Activated T-helper 1 cell treated with anti-CD3 and anti-CD28 coated beads, Interleukin-12 subunit alpha, Interleukin-12 subunit beta, Interleukin-2, Interleukin-4 antibody, amounts not matched to agents 30 ng/mL and 10 ng/mL and 1 ng/mL, durations not matched to agents 14 hours and 24 hours and 36 hours (primary cell): ENCODE results near the gene SDHB. TPM values are rescaled to one million over a fixed set of nuclear protein-coding genes. Genes with fewer than 3 reads are reported as not detected.
A peak's percentile ranks its signal among the peaks of the same experiment; 100 is the strongest.

ENCODE experiments used
- DNase-seq: peaks from one replicate; pipeline ENCODE4 v3.0.0; 2021; ENCODE audit warnings: low spot score
- H3K27ac Mint-ChIP-seq: one replicate; pipeline ENCODE4 v1.8.0; 2021; ENCODE audit warnings: mild to moderate bottlenecking, mixed read lengths
- H3K27me3 Mint-ChIP-seq: one replicate; pipeline ENCODE4 v1.8.0; 2022; ENCODE audit warnings: mild to moderate bottlenecking, moderate library complexity, mixed read lengths; ENCODE audit not compliant: insufficient read depth
- H3K36me3 Mint-ChIP-seq: one replicate; pipeline ENCODE4 v1.8.0; 2021; ENCODE audit warnings: low read depth, mixed read lengths
- H3K4me1 Mint-ChIP-seq: one replicate; pipeline ENCODE4 v1.8.0; 2021; ENCODE audit warnings: low read depth, mixed read lengths
- H3K4me3 Mint-ChIP-seq: one replicate; pipeline ENCODE4 v1.8.0; 2021; ENCODE audit warnings: mild to moderate bottlenecking, moderate library complexity, mixed read lengths
- H3K9me3 Mint-ChIP-seq: one replicate; pipeline ENCODE4 v1.8.0; 2021; ENCODE audit warnings: mixed read lengths
- intact Hi-C: fragments of 100-400 bp; cut with micrococcal nuclease; formaldehyde crosslinking; loops from one replicate; pipeline ENCODE4 v1.15.1; 2024
- total RNA-seq: library from RNA; stranded (reverse); gene quantifications from 2 replicates; pipeline ENCODE4 v1.2.3, GENCODE V29; 2022

Gene SDHB
- total RNA-seq, 1 donor from 2014 or later, result 137 TPM

GRCh38 chr1:17053086-17053684, 647 bp downstream of the SDHB start:
- Mint-ChIP-seq H3K27ac (peak overlapping the region; percentile 95), H3K27me3 (peaks cover 2% of the 10 kb centered on the region), H3K4me3 (peak overlapping the region; percentile 99), H3K9me3 (no peaks in the 10 kb centered on the region), H3K4me1 (peaks cover 19% of the 10 kb centered on the region), H3K36me3 (peaks cover 11% of the 10 kb centered on the region)
- no peak for DNase-seq
- intact Hi-C loops, result loop anchor here (5.0 kb wide), 4 partner anchors 686 to 1636 kb away; partner anchors contain the start of genes DNAJC16 and SZRD1

- DNase-seq, result no peak
- Mint-ChIP-seq H3K27ac (peak overlapping the region; percentile 18), H3K27me3 (no peaks in the 10 kb centered on the region), H3K4me3 (peak overlapping the region; percentile 99), H3K36me3 (peaks cover 11% of the 10 kb centered on the region), H3K9me3 (no peaks in the 10 kb centered on the region), H3K4me1 (peaks cover 23% of the 10 kb centered on the region)
- intact Hi-C loops, result loop anchor here (5.0 kb wide), 4 partner anchors 685 to 1635 kb away; partner anchors contain the start of genes DNAJC16 and SZRD1
Measured at GRCh38 chr1:17052641-17053040, 1.2 kb downstream of the SDHB start.

DNA sequence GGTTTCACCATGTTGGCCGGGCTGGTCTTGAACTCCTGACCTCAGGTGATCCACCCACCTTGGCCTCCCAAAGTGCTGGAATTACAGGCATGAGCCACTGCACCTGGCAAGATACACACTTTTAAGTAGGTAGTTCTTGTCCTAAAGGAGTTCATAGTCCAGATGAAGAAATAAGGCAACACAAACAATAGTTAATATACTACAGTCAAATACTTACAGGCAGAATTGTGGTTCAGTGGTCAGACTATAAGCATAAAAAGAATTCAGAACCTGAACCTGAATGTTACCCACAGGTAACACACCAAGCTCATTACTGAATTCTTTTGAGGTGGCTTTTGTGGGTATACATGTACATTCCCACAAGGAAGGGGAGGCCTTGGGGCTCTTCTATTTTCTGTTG, 1.8 kb downstream of the SDHB start:
- no peak for DNase-seq
- Mint-ChIP-seq H3K27ac (no peak overlapping the region), H3K36me3 (peaks cover 11% of the 10 kb centered on the region), H3K27me3 (no peaks in the 10 kb centered on the region), H3K4me1 (peaks cover 23% of the 10 kb centered on the region), H3K4me3 (peak overlapping the region; percentile 99), H3K9me3 (no peaks in the 10 kb centered on the region)
- intact Hi-C loops, result loop anchor here (5.0 kb wide), 4 partner anchors 685 to 1635 kb away; partner anchors contain the start of genes DNAJC16 and SZRD1

DNA sequence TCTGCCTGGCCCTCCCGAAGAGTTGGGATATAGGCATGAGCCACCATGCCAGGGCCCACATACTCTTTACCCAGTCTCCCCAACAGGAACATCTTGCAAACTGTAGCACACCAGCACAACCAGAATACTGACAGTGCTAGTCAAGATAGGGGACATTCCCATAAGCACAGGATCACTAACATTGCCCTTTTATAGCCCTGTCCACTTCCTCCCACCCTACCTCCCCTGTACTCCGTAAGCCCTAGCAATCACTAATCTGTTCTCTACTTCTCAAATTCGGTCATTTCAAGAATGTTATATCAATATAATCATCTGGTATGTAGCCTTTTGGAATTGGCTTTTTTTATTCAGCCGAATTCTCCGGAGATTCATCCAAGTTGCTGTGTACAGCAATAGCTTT, 5.9 kb downstream of the SDHB start:
- Mint-ChIP-seq H3K27me3 (no peaks in the 10 kb centered on the region), H3K27ac (no peak overlapping the region), H3K4me3 (no peak overlapping the region), H3K36me3 (peaks cover 23% of the 10 kb centered on the region), H3K4me1 (peaks cover 35% of the 10 kb centered on the region), H3K9me3 (no peaks in the 10 kb centered on the region)
- no peak for DNase-seq
- intact Hi-C loops, result no loop called here

DNA sequence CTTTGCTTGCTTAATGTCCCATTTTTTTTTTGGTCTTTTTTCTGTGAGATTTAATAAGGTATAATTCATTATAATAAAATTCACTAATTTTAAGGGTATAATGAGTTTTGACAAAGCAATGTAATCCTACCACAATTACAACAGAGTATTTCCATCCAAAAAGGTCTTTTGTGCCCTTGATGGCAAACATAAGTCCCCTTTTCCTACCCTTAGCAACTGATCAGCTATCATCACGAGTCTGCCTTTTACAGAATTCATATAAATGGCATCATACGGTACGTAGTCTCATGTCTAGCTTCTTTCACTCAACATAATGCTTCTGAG, 7.5 kb downstream of the SDHB start:
- Mint-ChIP-seq H3K9me3 (no peaks in the 10 kb centered on the region), H3K27ac (peak overlapping the region; percentile 31), H3K4me3 (no peak overlapping the region), H3K4me1 (peaks cover 23% of the 10 kb centered on the region), H3K27me3 (no peaks in the 10 kb centered on the region), H3K36me3 (peaks cover 21% of the 10 kb centered on the region)
- intact Hi-C loops, result loop anchor here (1.0 kb wide), 1 partner anchor 95 kb away; no protein-coding TSS in a partner anchor
- DNase-seq, result no peak

GRCh38 chr1:17045634-17046333, 8.0 kb downstream of the SDHB start:
- intact Hi-C loops, result loop anchor here (1.0 kb wide), 1 partner anchor 94 kb away; no protein-coding TSS in a partner anchor
- no peak for DNase-seq
- Mint-ChIP-seq H3K27me3 (no peaks in the 10 kb centered on the region), H3K9me3 (no peaks in the 10 kb centered on the region), H3K4me3 (no peak overlapping the region), H3K36me3 (peaks cover 17% of the 10 kb centered on the region), H3K4me1 (peaks cover 18% of the 10 kb centered on the region), H3K27ac (peak overlapping the region; percentile 31)

- intact Hi-C loops, result no loop called here
- Mint-ChIP-seq H3K4me1 (peaks cover 16% of the 10 kb centered on the region), H3K4me3 (no peak overlapping the region), H3K27ac (no peak overlapping the region), H3K9me3 (no peaks in the 10 kb centered on the region), H3K27me3 (no peaks in the 10 kb centered on the region), H3K36me3 (peaks cover 18% of the 10 kb centered on the region)
- DNase-seq, result no peak
Measured at GRCh38 chr1:17045150-17045549, 8.7 kb downstream of the SDHB start.

DNA sequence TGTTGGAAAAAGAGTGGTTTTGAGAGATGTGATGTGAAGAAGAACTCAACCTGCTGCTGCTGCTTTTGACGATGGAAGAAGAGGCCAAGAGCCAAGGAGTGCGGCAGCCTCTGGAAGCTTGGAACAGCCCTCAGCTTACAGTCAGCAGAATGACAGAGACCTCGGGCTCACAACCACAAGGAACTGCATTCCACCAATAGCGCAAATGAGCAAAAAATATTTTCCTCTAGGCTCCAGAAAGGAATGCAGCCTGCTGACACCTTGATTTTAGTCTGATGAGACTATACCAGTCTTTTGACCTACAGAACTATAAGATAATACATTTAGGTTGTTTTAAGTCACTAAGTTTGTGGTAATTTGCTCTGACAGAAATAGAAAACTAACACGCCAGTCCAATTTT, 10.2 kb downstream of the SDHB start:
- H3K9me3 Mint-ChIP-seq, result no peaks in the 10 kb centered on the region
- H3K4me3 Mint-ChIP-seq, result no peak overlapping the region
- peaks cover 16% of the 10 kb centered on the region for H3K4me1 Mint-ChIP-seq
- no peaks in the 10 kb centered on the region for H3K27me3 Mint-ChIP-seq
- intact Hi-C loops, result no loop called here
- H3K27ac Mint-ChIP-seq, result no peak overlapping the region
- H3K36me3 Mint-ChIP-seq, result peaks cover 22% of the 10 kb centered on the region
- no peak for DNase-seq

DNA sequence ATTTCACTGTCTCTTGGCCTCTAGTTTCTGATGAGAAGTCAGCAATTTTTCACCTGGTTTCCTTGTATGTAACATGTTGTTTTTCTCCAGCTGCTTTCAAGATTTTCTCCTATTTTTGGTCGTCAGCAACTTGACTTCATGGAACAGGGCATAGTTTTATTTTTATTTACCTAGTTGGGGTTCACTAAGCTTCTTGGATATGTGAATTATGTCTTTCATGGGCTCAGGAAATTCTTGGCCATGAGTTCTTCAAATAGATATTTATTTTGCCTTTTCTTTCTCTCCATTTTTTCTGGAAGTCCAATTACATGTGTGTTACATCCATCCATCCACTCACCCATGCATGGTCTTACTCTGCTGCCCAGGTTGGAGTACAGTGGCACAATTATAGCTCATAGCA, 13.7 kb downstream of the SDHB start:
- Mint-ChIP-seq H3K4me3 (no peak overlapping the region), H3K4me1 (peaks cover 3% of the 10 kb centered on the region), H3K27me3 (no peaks in the 10 kb centered on the region), H3K9me3 (no peaks in the 10 kb centered on the region), H3K27ac (no peak overlapping the region), H3K36me3 (peaks cover 23% of the 10 kb centered on the region)
- intact Hi-C loops, result no loop called here
- DNase-seq, result no peak

- Mint-ChIP-seq H3K4me1 (no peaks in the 10 kb centered on the region), H3K27me3 (no peaks in the 10 kb centered on the region), H3K27ac (no peak overlapping the region), H3K9me3 (no peaks in the 10 kb centered on the region), H3K4me3 (no peak overlapping the region), H3K36me3 (peaks cover 19% of the 10 kb centered on the region)
- intact Hi-C loops, result no loop called here
- no peak for DNase-seq
Measured at GRCh38 chr1:17039522-17039921, 14.3 kb downstream of the SDHB start.

GRCh38 chr1:17033481-17033880, 20.4 kb downstream of the SDHB start:
- H3K4me3 Mint-ChIP-seq, result no peak overlapping the region
- no peaks in the 10 kb centered on the region for H3K27me3 Mint-ChIP-seq
- no peak overlapping the region for H3K27ac Mint-ChIP-seq
- intact Hi-C loops, result no loop called here
- no peaks in the 10 kb centered on the region for H3K4me1 Mint-ChIP-seq
- DNase-seq, result no peak
- peaks cover 12% of the 10 kb centered on the region for H3K36me3 Mint-ChIP-seq
- H3K9me3 Mint-ChIP-seq, result no peaks in the 10 kb centered on the region

- H3K4me1 Mint-ChIP-seq, result no peaks in the 10 kb centered on the region
- no peak overlapping the region for H3K27ac Mint-ChIP-seq
- DNase-seq, result no peak
- H3K9me3 Mint-ChIP-seq, result no peaks in the 10 kb centered on the region
- H3K4me3 Mint-ChIP-seq, result no peak overlapping the region
- no peaks in the 10 kb centered on the region for H3K27me3 Mint-ChIP-seq
- H3K36me3 Mint-ChIP-seq, result peaks cover 15% of the 10 kb centered on the region
- intact Hi-C loops, result no loop called here
Measured at GRCh38 chr1:17032741-17033140, 21.1 kb downstream of the SDHB start.

GRCh38 chr1:17031436-17031835, 22.4 kb downstream of the SDHB start:
- Mint-ChIP-seq H3K36me3 (peaks cover 25% of the 10 kb centered on the region), H3K9me3 (no peaks in the 10 kb centered on the region), H3K27me3 (no peaks in the 10 kb centered on the region), H3K4me3 (no peak overlapping the region), H3K4me1 (no peaks in the 10 kb centered on the region), H3K27ac (no peak overlapping the region)
- intact Hi-C loops, result no loop called here
- no peak for DNase-seq
